GOT3 (cell line): ENCODE results near the gene CD19.
"Not testable (repeated sequence)": the region's sequence is repeated elsewhere in the genome, so short reads cannot be mapped to it uniquely, and the experiment has no call there.

ENCODE experiments used
- DNase-seq: peaks from one replicate; lab custom pipeline; 2025; ENCODE audit warnings: mixed read lengths; lab: John Stamatoyannopoulos, UW

The CD19 gene

GRCh38 chr16:28931801-28932225, at the start of gene CD19:
CD19 (plus strand) TSS chr16:28931971; CDS start chr16:28932001, 30 bp downstream.
- DNase-seq = no peak

- DNase-seq = no peak
Measured at GRCh38 chr16:28882551-28883160, 49.1 kb upstream of the CD19 start.

- DNase-seq = no peak
Measured at GRCh38 chr16:28883221-28883996, 48.4 kb upstream of the CD19 start.

- no peak for DNase-seq
Measured at GRCh38 chr16:28884045-28884444, 47.7 kb upstream of the CD19 start.

- no peak for DNase-seq
Measured at GRCh38 chr16:28886945-28887344, 44.8 kb upstream of the CD19 start.

- not testable (repeated sequence) for DNase-seq
Measured at GRCh38 chr16:28890355-28890754, 41.4 kb upstream of the CD19 start.

- DNase-seq = no peak
Measured at GRCh38 chr16:28891964-28892890, 39.5 kb upstream of the CD19 start.

- DNase-seq = no peak
Measured at GRCh38 chr16:28893291-28893690, 38.5 kb upstream of the CD19 start.

- DNase-seq = no peak
Measured at GRCh38 chr16:28895609-28896008, 36.2 kb upstream of the CD19 start.

- no peak for DNase-seq
Measured at GRCh38 chr16:28897826-28898225, 33.9 kb upstream of the CD19 start.

GRCh38 chr16:28898266-28898665, 33.5 kb upstream of the CD19 start:
- no peak for DNase-seq

- DNase-seq = no peak
Measured at GRCh38 chr16:28898942-28899341, 32.8 kb upstream of the CD19 start.

- no peak for DNase-seq
Measured at GRCh38 chr16:28899882-28900590, 31.7 kb upstream of the CD19 start.

- DNase-seq = no peak
Measured at GRCh38 chr16:28900601-28901000, 31.2 kb upstream of the CD19 start.

GRCh38 chr16:28901862-28902261, 29.9 kb upstream of the CD19 start:
- DNase-seq = no peak

- no peak for DNase-seq
Measured at GRCh38 chr16:28902909-28903308, 28.9 kb upstream of the CD19 start.

- no peak for DNase-seq
Measured at GRCh38 chr16:28903344-28904042, 28.3 kb upstream of the CD19 start.

- no peak for DNase-seq
Measured at GRCh38 chr16:28904363-28904762, 27.4 kb upstream of the CD19 start.

GRCh38 chr16:28904828-28905227, 26.9 kb upstream of the CD19 start:
- DNase-seq = no peak

- no peak for DNase-seq
Measured at GRCh38 chr16:28905229-28905754, 26.5 kb upstream of the CD19 start.

- DNase-seq = no peak
Measured at GRCh38 chr16:28905800-28906372, 25.9 kb upstream of the CD19 start.
